HG03139 (cell line): ENCODE data around the gene HS1BP3.
A peak's percentile ranks its signal among the peaks of the same experiment; 100 is the strongest.

ENCODE experiments used
- ATAC-seq: cut with Tn5 transposase; IDR thresholded peaks from one replicate; pipeline ENCODE4 v1.9.1; 2021; ENCODE audit not compliant: unreplicated experiment

The HS1BP3 gene

DNA sequence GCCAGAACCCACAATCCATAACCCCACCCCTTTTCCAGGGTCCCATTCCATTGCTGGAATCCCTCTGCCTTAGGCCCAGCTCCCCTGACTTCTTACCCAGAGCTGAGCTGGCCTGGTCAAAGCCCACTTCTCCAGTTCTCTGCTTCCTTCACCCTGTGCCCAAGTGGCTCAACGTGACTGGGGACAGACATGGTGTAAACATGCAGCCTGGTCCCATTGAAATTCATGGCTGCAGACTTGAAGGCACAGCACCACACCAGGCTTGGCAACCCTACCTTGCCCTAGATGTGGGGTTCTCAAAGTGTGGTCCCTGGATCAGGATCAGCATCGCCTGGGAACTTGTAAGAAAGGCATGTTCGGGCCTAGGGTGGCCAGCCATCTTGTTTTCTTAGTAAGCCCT, 3.7 kb downstream of the HS1BP3 start:
- no peak for ATAC-seq

DNA sequence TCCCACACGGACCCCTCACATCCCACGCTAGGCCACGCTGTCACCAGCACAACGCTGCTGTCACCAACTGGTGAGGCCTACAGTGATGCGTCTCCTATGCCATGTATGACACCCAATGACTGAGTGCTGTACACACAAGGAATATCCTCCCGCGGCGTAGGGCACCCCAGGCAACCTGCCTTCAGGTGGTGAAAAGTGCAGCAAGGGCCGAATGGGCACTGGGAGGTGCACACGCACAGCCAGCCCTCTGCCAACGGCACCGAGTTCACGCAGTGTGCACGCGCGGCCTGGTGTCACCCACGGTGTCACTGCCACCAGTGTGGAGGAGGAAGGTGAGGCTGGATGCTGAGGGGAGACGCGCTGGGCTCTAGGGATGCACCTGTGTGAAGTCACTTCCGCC, 4.5 kb downstream of the HS1BP3 start:
- no peak for ATAC-seq

DNA sequence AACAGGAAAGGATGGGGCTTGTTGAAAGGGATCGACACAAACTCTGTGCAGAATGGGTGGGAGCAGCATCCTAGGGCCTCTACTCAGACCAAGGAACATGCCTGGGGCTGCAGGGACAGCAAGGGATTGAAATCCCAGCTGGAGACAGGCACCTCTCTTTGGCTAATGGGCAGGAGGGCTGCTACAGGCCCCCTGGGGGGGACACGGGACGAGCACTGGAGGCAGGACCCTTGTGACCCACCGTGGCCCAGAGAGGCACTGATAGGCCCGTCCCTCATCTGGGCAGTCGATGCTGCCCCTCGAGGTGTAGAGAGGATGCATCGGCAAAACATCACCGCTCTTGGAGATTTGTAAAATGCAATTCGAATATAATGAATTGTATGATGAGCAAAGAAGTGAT, 5.1 kb downstream of the HS1BP3 start:
- no peak for ATAC-seq

DNA sequence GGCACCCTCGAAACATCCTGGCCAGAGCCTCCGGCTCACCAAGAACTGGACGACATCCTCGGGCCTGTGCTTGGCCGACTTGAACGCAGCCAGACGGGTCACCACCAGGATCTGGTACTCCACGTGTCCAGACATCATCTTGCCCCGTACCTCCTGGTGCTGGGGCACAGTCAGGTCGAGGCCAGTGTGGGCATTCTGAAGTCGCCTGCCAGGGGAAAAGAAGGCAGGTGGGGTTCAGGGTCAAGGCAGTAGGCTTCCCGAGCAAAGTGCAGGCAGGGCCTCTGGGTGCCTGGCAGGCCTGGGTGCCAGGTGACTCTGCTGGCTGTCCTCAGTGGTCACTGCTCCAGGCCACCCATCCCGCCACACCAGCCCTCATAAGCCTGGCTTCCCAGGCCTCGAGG, 5.6 kb downstream of the HS1BP3 start:
- ATAC-seq: no peak

DNA sequence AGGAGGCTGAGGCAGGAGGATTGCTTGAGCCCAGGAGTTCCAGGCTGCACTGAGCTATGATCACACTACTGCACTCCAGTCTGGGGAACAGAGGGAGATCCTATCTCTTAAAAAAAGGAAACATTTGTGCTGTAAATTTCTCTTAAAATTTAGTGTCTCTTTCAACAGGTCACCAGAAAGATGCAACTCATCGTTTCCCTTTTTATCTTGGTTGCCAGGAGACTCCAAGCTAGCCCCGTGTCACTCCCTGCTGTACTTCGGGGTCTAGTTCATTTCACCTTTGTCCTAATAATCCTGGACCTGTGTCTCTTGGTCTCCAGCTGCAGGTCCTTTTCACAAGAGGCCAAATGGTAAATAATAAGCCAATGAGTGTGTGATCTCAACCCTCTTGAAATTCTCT, 7.1 kb downstream of the HS1BP3 start:
- ATAC-seq: no peak

DNA sequence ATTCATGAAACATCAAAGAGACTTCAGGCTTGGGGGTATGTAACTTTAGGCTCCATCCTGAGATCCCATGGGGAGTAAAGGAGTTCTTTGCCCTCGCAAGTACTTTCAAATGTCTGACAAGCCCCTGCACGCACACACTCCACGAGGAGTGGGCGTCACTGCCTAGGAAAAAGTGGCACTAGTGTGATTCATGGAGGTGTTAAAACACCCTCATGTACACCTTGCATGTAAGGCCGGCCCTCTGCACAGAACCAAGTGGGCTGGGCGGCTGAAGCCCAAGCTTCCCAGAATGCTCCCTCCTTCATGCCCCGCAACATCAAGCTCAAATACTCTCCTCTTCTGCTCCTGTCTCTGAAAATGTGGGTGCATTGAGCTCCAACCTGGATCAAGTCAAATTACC, 7.8 kb downstream of the HS1BP3 start:
- no peak for ATAC-seq

DNA sequence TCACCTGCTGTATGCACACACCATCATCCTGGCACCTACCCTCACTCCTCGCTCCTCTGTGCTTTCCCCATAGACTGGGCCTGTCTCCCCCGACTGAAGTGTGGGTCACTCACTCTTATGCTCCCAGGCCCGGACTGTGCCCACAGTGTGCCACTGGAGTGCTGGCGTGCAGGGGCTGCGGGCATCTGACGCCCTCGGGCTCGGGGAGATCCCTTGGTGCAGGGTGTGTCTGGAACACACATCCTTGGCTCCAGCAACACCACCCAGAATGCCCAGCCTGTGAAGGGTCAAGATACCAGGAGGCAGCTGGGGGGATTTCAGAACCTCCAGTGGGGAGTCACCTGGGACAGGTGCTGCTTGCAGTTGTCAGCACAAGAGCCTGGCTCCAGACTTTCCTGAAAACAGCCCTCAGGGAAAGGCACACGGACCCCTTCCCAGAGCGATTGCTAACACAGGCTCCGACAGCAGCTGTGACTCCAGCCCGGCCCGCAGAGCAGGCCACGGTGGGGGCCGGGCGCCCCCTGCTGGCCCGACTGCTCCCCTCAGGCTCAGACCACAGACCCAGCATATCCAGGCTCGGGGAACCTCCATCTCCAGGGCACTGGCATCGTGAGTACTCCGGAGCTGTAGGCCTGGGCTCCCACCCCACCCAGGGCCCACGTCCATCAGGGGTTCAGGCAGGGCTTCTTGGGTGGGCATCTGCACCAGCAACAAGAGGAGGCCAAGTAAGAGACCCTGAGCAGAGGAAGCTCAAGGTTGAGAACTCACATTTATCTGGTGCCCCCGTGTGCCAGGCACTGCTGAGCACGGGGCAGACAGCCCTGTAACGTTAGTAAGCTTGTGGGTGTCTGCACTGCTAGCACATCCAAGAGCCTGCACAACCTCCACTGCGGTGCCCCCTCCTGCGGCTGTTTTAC, 8.6 kb downstream of the HS1BP3 start:
- ATAC-seq: peak; percentile 97

DNA sequence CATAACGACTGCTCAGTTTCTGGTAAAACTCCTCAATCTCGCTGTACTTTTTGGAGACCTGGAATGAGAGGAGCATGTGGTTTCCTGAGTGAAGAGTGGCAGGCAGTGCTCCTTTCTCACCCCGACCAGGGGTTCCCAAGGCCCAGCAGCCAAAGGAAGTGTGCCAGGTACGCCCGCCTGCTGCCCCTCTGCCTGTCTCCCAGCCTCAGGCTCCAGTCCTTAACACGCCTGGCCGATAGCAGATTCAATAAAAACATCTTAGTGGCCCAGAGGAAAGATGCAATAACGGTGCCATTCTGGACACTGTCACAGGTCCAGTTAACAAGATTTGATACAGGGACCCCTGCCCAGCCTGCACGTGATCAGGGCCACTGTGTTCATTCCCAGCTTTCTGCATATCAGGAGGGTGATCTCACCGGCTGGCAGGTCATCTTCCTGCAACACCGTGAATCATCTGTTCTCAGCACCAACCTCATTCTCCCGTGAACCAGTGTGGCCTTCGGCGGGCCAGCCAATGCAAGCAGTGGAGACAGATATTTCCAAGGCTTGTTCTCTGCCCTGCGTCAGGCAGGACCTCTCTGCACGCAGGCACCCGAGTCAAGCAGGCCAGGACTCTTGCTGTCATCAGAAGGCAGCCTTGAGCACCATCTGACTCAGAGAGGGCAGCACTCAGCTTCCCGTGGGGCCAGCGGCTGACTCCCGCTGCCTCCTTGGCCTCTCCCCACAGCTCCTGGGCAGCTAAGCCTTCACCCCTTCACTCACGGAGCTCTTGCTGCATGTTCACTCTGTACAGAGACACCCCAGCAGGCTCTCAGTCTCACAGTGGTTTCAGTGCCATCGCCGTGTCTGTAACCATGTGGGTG, 9.5 kb downstream of the HS1BP3 start:
- ATAC-seq: no peak

DNA sequence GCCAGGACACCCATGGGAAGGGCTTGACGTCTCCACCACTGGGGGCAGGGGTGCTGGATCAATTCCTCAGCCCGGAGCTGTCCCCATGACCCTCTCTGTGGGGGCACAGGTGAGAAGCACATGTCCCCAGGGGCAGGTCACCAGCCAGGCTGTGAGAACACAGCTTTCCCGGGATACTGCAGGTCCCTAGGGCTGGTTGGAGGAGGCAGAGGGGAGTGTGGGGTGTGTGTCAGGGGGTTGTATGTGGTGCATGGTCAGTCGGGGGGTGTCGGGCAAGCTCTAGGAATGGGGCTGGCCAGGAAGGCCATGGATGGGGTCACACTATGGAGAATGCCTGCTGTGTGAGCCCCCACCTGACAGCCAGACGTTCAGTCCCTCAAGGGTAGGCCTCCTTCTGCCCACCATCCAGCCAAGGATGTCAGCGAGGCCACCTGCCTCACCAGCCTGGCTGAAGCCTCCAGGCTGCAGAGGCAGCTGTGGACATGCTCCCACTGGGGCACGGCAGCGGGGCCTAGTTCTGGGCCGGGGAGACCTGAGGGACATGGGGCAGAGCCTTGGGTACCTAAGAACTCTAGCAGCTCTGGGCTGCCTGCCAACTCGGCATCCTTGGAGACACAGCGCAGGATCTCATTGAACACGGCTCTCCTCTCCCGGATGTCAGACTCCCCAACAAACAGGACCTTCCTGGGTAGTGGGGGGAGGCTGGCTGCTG, 10.3 kb downstream of the HS1BP3 start:
- ATAC-seq: no peak

DNA sequence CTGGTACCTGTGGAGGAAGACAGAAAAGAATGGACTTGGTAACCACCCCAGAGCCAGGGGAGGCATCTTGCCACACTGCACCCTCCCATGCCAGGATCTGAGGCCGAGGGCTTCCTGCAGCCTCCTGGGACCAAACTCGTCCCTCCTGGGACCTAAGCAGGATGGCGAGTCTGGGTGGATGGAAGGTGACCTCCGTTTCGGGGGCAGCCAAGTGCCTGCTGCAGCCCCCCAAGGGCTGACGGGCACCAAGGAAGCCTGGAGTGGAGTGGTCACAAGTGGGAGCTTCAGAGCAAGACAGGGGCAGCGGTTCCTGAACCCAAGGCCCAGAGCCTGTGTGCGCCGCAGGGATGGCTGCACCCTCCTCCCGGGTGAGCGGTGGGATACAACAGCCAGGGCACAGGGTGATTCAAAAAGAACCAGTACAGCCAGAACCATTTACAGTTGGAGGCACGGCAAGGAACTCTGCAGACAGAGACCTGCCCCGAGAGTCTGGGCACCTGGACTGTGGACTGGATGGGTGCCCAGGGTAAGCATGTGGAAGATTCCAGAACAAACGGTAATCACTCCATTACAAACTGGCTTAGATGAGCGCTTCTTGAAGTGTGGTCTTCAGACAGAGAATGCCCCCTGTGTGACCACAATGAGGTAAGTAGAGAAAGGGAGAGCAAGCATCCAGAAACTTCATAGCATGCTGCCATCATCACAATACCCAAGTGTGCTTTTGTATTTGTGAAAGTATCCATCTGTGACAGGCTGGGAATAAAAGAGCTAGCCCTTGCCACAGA, 12.1 kb downstream of the HS1BP3 start:
- no peak for ATAC-seq

DNA sequence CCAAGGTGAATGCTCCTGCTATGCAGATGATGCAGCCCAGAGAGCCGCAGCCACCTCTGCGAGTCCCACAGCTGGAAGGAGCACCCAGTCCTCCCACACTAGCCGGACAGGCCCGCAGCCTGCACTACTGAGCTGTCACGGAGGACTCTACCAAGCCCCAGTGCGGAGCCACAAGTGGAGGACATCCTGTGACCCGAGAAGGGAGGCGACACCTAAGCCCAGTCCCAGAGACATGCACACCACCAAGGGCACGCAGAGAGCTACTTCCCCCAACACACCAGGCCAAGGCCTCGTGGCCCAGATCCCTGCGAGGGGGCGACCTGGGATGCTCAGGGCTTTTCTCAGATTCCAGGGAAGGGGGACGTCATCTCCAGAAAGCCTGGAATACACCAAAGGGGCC, 12.9 kb downstream of the HS1BP3 start:
- ATAC-seq: no peak

DNA sequence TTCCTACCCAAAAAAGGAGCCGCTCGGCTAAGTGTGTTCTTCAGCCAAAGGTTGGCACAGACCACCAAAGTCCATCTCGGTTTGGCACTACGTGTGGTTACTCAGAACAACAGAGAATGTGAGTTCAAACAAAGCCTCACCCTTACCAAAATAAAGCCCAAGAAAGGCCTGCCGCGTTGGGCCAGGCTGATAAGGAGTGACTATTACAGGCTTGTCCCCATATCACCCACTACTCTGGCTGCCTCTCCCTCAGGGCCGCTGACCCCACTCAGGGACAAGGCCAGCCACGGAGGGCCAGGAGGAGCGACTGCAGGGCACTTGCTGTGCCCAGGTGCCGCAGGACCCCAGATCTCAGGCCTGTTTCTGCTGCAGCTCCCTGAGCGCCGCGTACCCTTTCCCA, 13.8 kb downstream of the HS1BP3 start:
- ATAC-seq: no peak

DNA sequence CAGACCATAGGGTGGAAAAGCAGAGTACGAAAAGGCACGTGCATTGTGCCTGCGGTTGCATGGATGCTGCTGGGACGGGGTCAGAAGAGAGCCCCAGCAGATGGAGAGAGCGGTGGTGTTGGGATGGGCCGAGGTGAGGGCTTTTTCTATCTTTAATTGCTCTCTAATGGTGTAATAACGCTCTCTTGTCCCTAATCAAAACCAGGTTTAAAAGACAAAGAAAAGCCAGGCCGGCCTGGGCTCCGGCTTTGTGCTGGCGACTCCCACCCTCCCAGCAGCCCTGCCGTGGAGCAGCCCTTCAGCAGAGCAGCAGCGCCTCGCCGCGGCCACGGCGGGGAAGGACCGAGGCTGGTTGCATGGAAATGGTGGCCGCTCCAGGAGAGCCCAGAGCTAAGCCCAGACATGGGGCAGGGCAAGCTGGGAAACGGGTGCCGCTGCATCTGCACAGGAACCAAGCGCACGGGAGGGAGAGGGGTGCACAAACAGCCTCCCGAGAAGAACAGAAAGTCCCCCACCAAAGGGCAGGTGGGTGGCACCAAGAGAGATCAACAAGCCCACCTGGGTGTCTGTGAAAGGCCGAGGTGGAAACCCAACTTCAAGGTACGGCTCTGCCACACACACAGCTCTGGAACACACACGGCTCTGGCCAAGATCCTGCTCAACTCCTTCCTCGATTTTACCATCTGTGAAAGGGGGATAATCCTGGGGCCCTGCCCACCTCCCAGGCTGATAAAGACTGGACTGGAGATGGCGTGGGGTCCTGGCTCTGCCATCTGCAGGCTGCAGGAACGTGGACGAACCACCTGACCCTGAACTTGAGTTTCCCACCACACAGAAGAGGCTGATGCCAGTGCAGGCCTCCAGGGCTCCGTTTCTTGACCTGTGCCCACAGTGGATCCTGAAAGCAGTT, 15.0 kb downstream of the HS1BP3 start:
- peak; percentile 55 for ATAC-seq

DNA sequence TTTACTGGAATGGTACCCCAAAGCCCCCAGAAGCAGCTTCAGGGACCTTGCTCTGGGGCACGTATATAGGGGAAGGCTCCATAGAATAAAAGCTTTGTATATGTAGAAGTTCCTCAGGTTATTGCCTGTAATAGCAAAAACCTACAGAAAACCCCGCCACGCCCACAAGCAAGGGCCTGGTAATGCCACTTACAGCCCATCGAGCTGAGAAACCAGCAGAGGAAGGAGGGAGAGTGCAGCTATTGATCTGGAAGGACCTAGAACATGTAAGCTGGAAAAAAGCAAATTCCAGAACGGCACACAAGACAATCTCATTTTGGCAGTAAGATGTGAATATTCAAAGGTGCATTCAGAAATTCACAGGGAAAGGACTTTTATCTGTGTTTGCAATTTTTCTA, 15.8 kb downstream of the HS1BP3 start:
- ATAC-seq: no peak

DNA sequence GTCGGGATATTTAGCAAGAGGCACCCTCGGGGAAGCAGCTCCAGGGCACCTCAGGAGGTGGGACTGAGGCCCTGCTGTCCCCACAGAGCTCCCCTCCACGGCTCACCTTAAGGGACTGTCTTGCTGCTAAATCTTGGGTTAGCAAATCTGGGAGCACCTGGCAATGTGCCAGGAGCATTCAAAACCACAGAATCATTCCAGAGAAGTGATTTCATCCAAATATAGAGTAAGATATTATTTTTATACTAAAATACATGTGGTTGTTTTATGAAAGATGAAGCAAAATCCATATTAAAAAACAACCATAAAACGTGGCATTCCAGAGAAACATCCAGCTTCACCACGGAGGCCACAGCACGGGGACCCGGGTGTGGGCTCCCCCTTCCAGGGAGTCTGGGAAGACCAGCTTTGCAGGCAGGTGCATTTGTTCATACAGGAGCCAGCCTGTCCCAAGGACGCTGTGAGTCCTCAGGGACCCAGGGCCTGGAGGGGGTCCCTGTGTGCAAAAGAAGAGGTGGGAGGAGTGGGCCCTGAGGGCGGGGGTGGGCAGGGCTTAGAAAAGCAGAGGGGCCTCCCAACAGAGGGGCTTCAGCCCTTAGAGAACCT, 16.3 kb downstream of the HS1BP3 start:
- no peak for ATAC-seq

DNA sequence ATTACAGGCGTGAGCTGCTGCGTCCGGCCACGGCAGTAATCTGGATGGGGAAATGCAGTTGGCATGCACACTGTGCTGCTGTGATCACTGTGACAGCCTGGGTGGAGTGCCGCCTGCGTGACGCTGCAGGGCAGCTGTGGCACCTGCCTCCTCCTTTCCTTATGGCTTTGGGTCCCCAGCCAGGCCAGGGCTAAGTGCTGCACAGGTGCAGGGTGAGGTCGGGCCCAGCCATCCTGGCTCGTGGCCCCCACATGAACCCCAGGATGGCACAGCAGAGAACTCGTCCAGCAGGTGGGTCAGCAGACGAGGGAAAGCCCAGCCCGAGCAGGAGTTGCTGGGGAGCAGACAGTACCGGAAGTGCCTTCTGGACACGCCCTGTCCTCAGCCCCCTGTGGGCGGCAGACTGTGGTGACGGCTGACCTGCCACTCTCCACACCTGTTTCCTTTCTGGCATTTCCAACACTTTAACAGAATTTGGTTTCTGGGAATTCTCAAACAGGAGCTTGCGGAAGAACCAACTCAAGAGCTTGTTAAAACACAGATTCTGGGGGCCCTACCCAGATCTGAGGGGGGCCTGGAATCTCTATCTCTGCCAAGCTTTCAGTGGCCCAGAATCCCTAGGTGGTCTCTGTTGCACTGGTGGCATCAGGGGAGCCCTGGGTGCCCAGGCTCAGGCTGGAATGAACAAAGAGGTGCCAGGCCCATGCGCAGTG, 16.9 kb downstream of the HS1BP3 start:
- no peak for ATAC-seq

DNA sequence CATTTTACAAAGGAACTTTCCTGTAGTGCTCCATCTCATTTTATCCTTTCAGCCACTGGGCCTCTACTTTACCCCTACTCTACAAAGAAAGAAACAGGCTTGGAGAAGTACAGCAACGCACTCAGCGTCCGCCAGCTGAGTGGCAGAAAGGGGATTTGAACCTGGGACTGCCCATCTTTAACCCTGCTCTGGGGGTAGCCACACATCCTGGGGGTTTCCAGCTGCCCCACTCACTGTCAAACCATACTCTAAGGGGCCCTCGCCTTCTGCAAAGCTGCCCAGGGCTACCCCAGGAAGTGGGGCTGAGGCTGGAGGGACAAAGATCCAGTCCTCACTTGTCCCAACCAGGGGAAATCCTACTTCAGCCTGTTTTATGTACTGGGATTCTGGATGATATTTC, 17.9 kb downstream of the HS1BP3 start:
- ATAC-seq: no peak

DNA sequence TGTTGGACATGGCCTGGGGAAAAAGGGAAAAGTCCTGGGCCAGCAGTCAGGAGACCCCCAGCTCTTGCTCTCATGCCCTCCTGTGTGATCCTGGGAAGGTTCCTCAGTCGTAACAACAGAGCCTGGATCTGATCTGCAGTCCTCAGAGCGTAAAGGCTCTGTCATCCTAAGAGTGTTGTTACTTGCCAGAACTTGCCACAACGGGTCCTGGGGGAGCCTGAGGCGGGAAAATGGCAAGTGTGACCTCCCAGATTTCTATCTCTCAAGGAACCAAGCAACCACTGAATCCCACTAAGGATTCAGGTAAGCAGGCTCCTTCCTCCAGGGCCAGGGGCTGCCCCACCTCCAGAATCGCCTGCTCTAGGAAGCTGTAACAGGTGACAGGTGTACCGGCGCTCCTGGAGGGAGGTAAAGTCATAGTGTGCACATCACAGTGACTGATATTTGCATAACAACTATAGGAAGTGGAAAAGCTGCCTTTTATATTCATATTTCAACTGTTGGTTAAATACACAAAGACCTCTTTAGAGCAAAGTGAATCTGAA, 18.4 kb downstream of the HS1BP3 start:
- no peak for ATAC-seq
